Measurements from ENCODE around the gene SLC4A11.

DNA sequence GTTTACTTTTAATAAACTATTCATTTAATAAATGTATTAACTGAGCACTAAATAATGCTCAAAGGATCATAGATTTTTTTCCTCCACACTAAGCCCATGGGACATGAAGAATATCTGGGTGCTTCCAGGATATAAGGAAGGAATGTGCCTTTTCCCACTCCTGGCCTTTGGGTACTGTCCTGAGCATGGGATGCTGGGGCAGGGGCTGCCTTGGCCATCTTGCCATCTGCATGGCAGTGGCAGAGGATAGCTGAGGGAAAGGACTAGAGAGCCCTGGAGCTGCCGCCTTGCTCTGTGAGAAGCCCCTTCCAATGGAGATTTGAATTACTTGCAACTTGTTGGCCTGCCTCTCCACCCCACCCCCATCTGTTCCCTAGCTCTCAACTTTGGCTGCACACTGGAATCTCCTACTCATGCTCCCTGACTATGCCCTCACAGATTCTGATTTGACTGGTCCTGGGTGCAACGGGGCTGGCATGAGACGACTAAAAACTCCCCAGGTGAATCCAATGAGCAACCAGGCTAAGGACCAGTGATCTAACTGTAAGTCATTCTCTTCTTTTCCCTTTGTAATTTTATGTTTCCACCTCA, 50.1 kb downstream of the SLC4A11 start:
- TF ChIP-seq, protein P1, sequence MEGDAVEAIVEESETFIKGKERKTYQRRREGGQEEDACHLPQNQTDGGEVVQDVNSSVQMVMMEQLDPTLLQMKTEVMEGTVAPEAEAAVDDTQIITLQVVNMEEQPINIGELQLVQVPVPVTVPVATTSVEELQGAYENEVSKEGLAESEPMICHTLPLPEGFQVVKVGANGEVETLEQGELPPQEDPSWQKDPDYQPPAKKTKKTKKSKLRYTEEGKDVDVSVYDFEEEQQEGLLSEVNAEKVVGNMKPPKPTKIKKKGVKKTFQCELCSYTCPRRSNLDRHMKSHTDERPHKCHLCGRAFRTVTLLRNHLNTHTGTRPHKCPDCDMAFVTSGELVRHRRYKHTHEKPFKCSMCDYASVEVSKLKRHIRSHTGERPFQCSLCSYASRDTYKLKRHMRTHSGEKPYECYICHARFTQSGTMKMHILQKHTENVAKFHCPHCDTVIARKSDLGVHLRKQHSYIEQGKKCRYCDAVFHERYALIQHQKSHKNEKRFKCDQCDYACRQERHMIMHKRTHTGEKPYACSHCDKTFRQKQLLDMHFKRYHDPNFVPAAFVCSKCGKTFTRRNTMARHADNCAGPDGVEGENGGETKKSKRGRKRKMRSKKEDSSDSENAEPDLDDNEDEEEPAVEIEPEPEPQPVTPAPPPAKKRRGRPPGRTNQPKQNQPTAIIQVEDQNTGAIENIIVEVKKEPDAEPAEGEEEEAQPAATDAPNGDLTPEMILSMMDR (optimal IDR thresholded peaks at IDR 0.05 in 1 of 3, IDR thresholded peaks at IDR 0.05 in 1 of 3, conservative IDR thresholded peaks at IDR 0.05 in 1 of 3; ENCODE audit: extremely low read depth in 1 of 3, insufficient read depth in 2 of 3, low read length in 3 of 3), result no peak
- TF ChIP-seq EZH2 (IDR thresholded peaks at IDR 0.05; ENCODE audit: low read length), result no peak

Measured in keratinocyte (primary cell).